Measurements from ENCODE around the gene RNF217. TPM values are rescaled to one million over a fixed set of nuclear protein-coding genes. Genes with fewer than 3 reads are reported as not detected.

The RNF217 gene
- polyA plus RNA-seq, 1 donor (not counting 4 experiments of a cell fraction or from before 2014, with no cell fraction given): 44.0 TPM

DNA sequence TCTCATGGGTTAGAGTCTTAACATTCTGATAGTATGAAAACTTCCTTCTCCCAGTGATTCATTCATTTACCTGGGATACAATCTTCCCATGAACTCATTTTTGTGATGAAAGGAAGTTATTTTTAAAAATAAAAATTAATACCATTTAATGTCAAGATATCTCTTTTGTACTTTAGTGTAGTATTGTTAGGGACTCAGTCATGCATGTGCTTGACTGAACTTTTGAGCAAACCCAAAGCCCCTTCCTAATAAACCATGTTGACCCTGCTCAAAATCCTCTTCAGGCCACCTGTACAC, 52.4 kb downstream of the RNF217 start:
- no peak overlapping the region for H2AFZ ChIP-seq (ENCODE audit: control insufficient read depth, low read length)
- peak overlapping the region; percentile 46 for H3K27ac ChIP-seq (ENCODE audit: control insufficient read depth, insufficient read depth, low read length)

DNA sequence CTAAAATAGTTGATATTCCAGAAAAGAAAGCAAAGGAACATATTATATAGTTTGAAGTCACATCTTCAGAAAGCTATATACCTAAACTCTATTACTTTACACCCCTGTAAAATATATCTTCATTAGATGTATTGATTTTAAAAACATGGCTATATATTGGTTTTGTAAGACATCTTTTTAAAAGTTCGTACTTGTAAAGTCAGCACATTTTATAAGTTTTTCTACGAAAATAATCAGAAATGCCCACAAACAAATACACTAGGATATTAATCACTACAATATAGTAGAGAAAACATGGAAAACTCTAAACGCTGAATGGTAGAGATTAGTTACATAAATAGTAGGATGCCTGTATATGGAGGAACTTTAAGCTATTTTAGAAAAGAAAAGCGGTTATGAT, 52.9 kb downstream of the RNF217 start:
- Histone ChIP-seq H3K4me1 (ENCODE audit: control insufficient read depth, extremely low read depth, insufficient read depth, low read length) (peaks cover 22% of the 10 kb centered on the region), H3K27me3 (ENCODE audit: control insufficient read depth, extremely low read depth, insufficient read depth, low read length) (no peaks in the 10 kb centered on the region), H4K20me1 (ENCODE audit: control insufficient read depth, extremely low read depth, insufficient read depth, low read length) (no peaks in the 10 kb centered on the region), H3K36me3 (ENCODE audit: control insufficient read depth in 2 of 2, extremely low read depth in 1 of 2, insufficient read depth in 2 of 2, low read length in 2 of 2) (no peaks in the 10 kb centered on the region), H3K79me2 (ENCODE audit: control insufficient read depth, insufficient read depth, low read length) (peaks cover 44% of the 10 kb centered on the region), H3K4me2 (ENCODE audit: control insufficient read depth, extremely low read depth, insufficient read depth, low read depth, low read length) (no peak overlapping the region), H3K9me1 (ENCODE audit: control insufficient read depth, extremely low read depth, insufficient read depth, low read length) (no peaks in the 10 kb centered on the region), H3K4me3 (ENCODE audit: control insufficient read depth in 2 of 3, extremely low read depth in 1 of 3, insufficient read depth in 2 of 3, low read depth in 1 of 3, low read length in 3 of 3) (no peak overlapping the region), H3K9ac (ENCODE audit: control insufficient read depth, extremely low read depth, insufficient read depth, low read length) (no peak overlapping the region), H3K27ac (ENCODE audit: control insufficient read depth, insufficient read depth, low read length) (no peak overlapping the region), H3K9me3 (ENCODE audit: control insufficient read depth, low read depth, low read length) (no peaks in the 10 kb centered on the region), H2AFZ (ENCODE audit: control insufficient read depth, low read length) (no peak overlapping the region)
- DNase-seq (ENCODE audit: low read depth, low spot score) (no peak), FAIRE-seq (no peak)
- dilution Hi-C loops (cut with MboI; ENCODE audit: extremely low pct_ligation_motif_present, low sequenced_read_pairs): no loop called here
- TF ChIP-seq EZH2 (IDR thresholded peaks at IDR 0.05; ENCODE audit: low read length): no peak
- TF ChIP-seq, protein P1, sequence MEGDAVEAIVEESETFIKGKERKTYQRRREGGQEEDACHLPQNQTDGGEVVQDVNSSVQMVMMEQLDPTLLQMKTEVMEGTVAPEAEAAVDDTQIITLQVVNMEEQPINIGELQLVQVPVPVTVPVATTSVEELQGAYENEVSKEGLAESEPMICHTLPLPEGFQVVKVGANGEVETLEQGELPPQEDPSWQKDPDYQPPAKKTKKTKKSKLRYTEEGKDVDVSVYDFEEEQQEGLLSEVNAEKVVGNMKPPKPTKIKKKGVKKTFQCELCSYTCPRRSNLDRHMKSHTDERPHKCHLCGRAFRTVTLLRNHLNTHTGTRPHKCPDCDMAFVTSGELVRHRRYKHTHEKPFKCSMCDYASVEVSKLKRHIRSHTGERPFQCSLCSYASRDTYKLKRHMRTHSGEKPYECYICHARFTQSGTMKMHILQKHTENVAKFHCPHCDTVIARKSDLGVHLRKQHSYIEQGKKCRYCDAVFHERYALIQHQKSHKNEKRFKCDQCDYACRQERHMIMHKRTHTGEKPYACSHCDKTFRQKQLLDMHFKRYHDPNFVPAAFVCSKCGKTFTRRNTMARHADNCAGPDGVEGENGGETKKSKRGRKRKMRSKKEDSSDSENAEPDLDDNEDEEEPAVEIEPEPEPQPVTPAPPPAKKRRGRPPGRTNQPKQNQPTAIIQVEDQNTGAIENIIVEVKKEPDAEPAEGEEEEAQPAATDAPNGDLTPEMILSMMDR (optimal IDR thresholded peaks at IDR 0.05 in 1 of 3, IDR thresholded peaks at IDR 0.05 in 1 of 3, conservative IDR thresholded peaks at IDR 0.05 in 1 of 3; ENCODE audit: extremely low read depth in 1 of 3, insufficient read depth in 2 of 3, low read length in 3 of 3): no peak

More for the DNA sequence above, 52.4 kb downstream of the RNF217 start:
- no peak overlapping the region for H3K9ac ChIP-seq (ENCODE audit: control insufficient read depth, extremely low read depth, insufficient read depth, low read length)
- H3K4me3 ChIP-seq (ENCODE audit: control insufficient read depth in 2 of 3, extremely low read depth in 1 of 3, insufficient read depth in 2 of 3, low read depth in 1 of 3, low read length in 3 of 3): no peak overlapping the region
- DNase-seq (ENCODE audit: low read depth, low spot score) (no peak), FAIRE-seq (no peak)
- H3K4me1 ChIP-seq (ENCODE audit: control insufficient read depth, extremely low read depth, insufficient read depth, low read length): peaks cover 22% of the 10 kb centered on the region
- no peaks in the 10 kb centered on the region for H4K20me1 ChIP-seq (ENCODE audit: control insufficient read depth, extremely low read depth, insufficient read depth, low read length)
- H3K27me3 ChIP-seq (ENCODE audit: control insufficient read depth, extremely low read depth, insufficient read depth, low read length): no peaks in the 10 kb centered on the region
- TF ChIP-seq, protein P1 (optimal IDR thresholded peaks at IDR 0.05 in 1 of 3, IDR thresholded peaks at IDR 0.05 in 1 of 3, conservative IDR thresholded peaks at IDR 0.05 in 1 of 3; ENCODE audit: extremely low read depth in 1 of 3, insufficient read depth in 2 of 3, low read length in 3 of 3): no peak
- no peak for TF ChIP-seq EZH2 (IDR thresholded peaks at IDR 0.05; ENCODE audit: low read length)
- H3K9me3 ChIP-seq (ENCODE audit: control insufficient read depth, low read depth, low read length): no peaks in the 10 kb centered on the region
- dilution Hi-C loops (cut with MboI; ENCODE audit: extremely low pct_ligation_motif_present, low sequenced_read_pairs): no loop called here
- peaks cover 46% of the 10 kb centered on the region for H3K79me2 ChIP-seq (ENCODE audit: control insufficient read depth, insufficient read depth, low read length)
- H3K4me2 ChIP-seq (ENCODE audit: control insufficient read depth, extremely low read depth, insufficient read depth, low read depth, low read length): no peak overlapping the region
- no peaks in the 10 kb centered on the region for H3K36me3 ChIP-seq (ENCODE audit: control insufficient read depth in 2 of 2, extremely low read depth in 1 of 2, insufficient read depth in 2 of 2, low read length in 2 of 2)
- no peaks in the 10 kb centered on the region for H3K9me1 ChIP-seq (ENCODE audit: control insufficient read depth, extremely low read depth, insufficient read depth, low read length)
